Tracheal epithelial cell (primary cell): ENCODE measurements around the gene ARHGEF4. TPM values are rescaled to one million over a fixed set of nuclear protein-coding genes. Genes with fewer than 3 reads are reported as not detected.

Experiments
- total RNA-seq: library from RNA; depleted of rRNA; stranded (reverse); fragments of >200 nt; gene quantifications from 2 replicates; pipeline ENCODE4 v1.2.1, GENCODE V29; 2014

ARHGEF4 gene, protein sequence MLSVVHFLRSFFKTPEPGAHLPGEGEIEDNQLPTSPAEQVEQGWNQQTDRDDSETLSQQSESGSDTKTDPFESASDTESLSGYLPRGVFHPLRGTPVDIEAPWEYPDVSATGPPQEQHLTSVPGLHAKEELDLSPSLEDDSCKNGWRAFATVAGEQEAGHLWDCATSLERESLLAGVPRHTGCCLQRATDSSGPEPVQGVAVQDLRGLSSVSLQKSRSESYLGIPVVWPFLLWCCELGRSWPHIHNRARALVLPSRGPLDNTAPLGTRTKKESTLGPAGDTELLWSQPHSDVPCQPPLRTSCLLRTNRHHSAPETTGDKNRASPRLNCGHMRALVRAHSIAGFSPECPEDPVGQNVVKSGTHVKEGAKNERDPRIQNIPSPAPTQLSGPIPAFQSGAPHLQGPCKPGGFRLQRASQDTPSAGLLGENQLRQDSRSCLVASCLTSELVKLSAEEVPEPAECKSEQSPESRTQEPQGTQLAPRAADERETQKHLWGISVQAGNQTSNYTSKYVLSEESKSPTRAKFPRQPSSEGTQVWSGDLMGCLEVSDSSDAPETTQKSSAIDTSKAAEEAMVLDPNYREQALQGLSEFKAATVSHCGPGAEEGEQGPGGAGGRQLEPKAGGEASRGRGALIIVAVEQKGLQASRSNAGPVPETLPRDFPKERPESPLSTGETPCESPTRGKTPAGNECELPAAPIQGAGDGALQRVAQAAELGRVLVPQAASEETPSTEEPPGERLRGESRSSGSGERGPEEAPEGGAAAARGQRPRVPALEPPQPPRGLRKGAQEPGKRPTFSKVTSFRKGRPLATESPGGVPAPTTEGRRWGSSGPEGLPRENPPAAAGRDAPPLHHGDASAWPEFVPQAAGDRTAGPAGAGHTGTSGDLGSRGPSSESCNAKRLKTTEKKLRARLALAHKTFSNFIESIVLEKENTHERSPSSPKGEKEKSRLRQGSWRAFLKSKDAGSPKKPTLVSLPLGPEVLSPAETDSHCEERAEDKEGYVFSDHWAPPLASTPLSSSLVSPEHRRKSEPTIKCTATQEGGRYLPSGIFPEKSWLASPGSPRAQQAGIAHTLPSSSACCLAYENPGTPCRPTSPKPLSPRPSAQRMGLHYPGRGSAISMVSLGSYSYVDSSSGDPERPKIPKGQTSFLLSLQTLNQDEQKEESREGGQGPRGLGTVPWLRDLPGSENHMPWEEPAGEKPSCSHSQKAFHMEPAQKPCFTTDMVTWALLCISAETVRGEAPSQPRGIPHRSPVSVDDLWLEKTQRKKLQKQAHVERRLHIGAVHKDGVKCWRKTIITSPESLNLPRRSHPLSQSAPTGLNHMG (N-terminal part only)
- 50.6 and 66.1 TPM in 2 replicates for total RNA-seq

DNA sequence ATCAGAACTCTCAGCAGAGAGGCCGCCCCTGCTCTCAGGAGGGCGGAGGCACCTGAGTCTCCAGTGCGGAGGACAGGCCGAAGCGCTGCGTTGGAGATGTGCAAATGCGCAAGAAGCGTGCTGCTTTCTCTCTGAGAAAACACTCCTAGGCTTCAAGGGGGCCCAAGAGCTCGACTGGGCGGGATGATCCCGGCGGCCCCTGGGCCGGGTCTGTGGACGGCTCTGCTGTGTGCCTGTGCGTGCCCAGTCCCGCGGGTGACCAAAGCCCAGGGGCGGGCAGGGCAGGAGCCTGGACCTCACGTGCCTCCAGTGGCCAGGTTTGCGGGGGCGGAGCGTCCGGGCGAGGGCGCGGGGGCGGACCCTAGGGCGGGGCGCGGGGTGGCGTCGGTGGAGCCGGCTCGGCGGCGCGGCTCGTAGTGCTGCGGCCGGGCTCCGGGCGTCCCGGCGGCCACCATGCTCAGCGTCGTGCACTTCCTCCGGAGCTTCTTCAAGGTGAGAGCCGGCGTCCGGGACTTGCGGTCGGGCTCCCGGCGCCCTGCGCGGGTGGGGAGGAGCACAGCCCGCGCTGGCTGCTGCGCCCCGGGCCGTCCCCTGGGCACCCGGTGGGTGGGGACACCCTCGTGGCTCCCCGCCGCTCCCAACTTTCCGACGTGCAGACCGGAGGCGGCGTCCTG is at the start of gene ARHGEF4:
ARHGEF4 (plus strand) TSS at position 414 of the 674 bp plus-strand sequence; CDS start at position 454, 40 bp downstream.

DNA sequence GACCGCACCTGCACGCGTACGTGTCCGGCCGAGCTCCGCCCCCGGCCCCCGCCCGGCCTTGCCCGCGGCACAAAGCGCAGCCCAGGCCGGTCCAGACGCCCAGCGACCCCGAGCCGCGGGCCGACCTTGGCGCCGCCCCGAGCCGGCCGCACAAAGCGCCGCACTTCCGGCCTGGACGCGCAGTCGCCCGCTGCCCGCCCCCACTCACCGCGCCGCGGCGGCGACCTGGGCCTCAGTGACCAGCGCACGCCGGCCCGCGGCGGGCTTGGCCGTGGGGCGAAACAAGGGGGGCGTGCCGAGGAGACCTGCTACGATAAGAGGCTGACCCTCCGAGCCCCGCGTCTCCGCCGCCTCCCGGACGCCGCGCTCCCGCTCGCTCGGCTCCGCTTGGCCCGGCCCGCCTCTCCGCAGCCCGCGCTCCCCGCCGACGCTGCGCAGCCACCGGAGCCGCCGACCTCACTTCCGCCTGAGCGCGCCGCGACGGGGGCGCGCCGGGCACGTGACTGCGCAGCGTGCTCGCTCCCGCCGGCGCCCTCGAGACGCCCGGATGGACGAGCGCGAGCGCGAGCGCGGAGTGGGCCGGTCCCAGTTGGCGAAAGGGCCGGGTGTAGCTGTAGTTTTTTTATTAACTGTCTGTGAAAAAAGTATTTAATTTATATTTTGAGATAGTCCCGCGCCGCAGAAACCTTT is 256.4 kb downstream of the ARHGEF4 start, which contains the start of gene FAM168B:
FAM168B (minus strand) TSS at position 455 of the 690 bp plus-strand sequence. CDS start 10,814 bp downstream, outside the sequence.

Other genes starting within 250 kb of the ARHGEF4 start
- gene CFC1, start 237.3 kb upstream of the ARHGEF4 start, total RNA-seq = not detected in 2 replicates
- not detected in 2 replicates for gene POTEJ, start 225.5 kb upstream of the ARHGEF4 start, total RNA-seq
- not detected in 2 replicates for gene GPR148, start 107.8 kb upstream of the ARHGEF4 start, total RNA-seq
- not detected in 2 replicates for gene AMER3, start 81.4 kb upstream of the ARHGEF4 start, total RNA-seq